Thoracic aorta (tissue), 2 donors: Measurements from ENCODE around the gene THRB. TPM values are rescaled to one million over a fixed set of nuclear protein-coding genes. Genes with fewer than 3 reads are reported as not detected.
A peak's percentile ranks its signal among the peaks of the same experiment; 100 is the strongest.

Source experiments
- ATAC-seq: fragments of 150-250 bp; one replicate; pipeline ENCODE4 v1.8.0; 2017; ENCODE audit warnings: low read depth; ENCODE audit not compliant: insufficient number of reproducible peaks, low FRiP score
- DNase-seq: peaks from one replicate; pipeline ENCODE4 v3.0.0-alpha.2; 2020; ENCODE audit warnings: low spot score
- H3K27ac ChIP-seq, 2 donors: fragments of 200-600 bp; sonication (generic); 1 replicate in 1 of 2; 2 replicates in 1 of 2; pipeline ENCODE4 v1.5.1; 2016; ENCODE audit warnings: mild to moderate bottlenecking in 2 of 2, moderate library complexity in 2 of 2
- H3K27me3 ChIP-seq: fragments of 200-600 bp; sonication (generic); replicated peaks from 2 replicates; pipeline ENCODE4 v1.6.0; 2016; ENCODE audit warnings: mild to moderate bottlenecking; ENCODE audit not compliant: insufficient read depth
- H3K36me3 ChIP-seq: fragments of 200-600 bp; sonication (generic); one replicate; pipeline ENCODE4 v1.5.1; 2016
- H3K4me1 ChIP-seq, 2 donors: fragments of 200-600 bp; sonication (generic); 1 replicate in 1 of 2; 2 replicates in 1 of 2; pipeline versions ENCODE4 v1.5.1 to v1.6.0; 2016; ENCODE audit warnings: low read depth in 2 of 2, mild to moderate bottlenecking in 1 of 2; ENCODE audit not compliant: control insufficient read depth in 1 of 2
- H3K4me3 ChIP-seq: fragments of 200-600 bp; sonication (generic); 2 replicates; pipeline ENCODE4 v1.5.1; 2016; ENCODE audit warnings: mild to moderate bottlenecking
- H3K9me3 ChIP-seq: fragments of 200-600 bp; sonication (generic); 2 replicates; pipeline ENCODE4 v1.5.1; 2016
- total RNA-seq, 2 donors: library from RNA; depleted of rRNA; stranded (reverse); fragments of >200 nt; gene quantifications; one replicate each; pipeline versions ENCODE4 v1.1.0 to v1.2.3, GENCODE V29; 2016
- TF ChIP-seq, protein P1 (sequence below): fragments of 200-600 bp; sonication (generic); IDR thresholded peaks from one replicate; pipeline ENCODE4 v1.5.1; 2019; ENCODE audit warnings: antibody characterized with exemption

THRB gene
- total RNA-seq, 2 donors from 2014 or later, result 40.3 to 65.6 TPM

DNA sequence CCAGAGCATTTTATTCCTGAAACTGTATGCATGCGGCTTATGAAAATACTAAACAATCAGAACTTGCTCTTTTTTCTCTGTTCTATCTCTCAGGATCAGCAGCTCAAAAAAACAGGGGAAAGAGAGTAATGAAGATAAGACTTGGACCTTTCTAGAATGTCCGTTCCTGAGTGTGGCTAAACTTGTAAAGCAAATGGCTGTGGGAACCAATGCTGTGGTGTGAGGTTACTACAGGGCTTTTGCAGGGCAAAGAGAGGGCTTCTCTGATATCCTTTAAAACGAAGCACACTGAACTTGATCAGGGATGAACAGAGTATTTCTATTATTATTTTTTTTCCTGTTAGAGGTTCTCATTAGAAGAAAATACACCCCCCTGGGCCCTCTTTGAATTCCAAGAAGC is 223.4 kb downstream of the THRB start:
- TF ChIP-seq, protein P1, sequence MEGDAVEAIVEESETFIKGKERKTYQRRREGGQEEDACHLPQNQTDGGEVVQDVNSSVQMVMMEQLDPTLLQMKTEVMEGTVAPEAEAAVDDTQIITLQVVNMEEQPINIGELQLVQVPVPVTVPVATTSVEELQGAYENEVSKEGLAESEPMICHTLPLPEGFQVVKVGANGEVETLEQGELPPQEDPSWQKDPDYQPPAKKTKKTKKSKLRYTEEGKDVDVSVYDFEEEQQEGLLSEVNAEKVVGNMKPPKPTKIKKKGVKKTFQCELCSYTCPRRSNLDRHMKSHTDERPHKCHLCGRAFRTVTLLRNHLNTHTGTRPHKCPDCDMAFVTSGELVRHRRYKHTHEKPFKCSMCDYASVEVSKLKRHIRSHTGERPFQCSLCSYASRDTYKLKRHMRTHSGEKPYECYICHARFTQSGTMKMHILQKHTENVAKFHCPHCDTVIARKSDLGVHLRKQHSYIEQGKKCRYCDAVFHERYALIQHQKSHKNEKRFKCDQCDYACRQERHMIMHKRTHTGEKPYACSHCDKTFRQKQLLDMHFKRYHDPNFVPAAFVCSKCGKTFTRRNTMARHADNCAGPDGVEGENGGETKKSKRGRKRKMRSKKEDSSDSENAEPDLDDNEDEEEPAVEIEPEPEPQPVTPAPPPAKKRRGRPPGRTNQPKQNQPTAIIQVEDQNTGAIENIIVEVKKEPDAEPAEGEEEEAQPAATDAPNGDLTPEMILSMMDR, result no peak
- peak overlapping the region; percentile 45 to 48 for H3K27ac ChIP-seq
- H3K4me3 ChIP-seq, result no peak overlapping the region

DNA sequence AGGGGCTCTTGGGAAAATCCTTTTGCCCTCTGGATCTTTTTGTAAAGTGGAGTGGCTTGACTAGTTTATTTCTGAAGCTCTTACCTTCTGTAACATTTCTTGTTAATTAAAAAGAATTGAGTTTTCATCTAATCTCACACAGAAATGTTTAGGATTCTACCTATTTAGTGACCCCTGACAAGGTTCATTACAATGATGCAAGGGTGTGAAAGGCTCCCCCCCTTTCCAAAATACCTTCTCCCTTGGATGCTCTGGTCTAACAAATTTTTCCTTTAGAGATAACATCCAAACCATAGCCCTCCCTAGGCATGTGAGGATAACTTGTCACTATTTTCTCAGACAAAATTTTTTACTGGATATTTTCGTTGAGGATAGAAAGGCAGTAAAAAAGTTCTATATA is 223.9 kb downstream of the THRB start:
- no peaks in the 10 kb centered on the region for H3K9me3 ChIP-seq
- no peaks in the 10 kb centered on the region for H3K27me3 ChIP-seq
- H3K4me1 ChIP-seq, result peaks cover 22 to 47% of the 10 kb centered on the region in 2 donors
- TF ChIP-seq, protein P1, result no peak
- DNase-seq (no peak), ATAC-seq (no peak)
- no peaks in the 10 kb centered on the region for H3K36me3 ChIP-seq
- H3K27ac ChIP-seq, result peak overlapping the region; percentile 45 to 48
- no peak overlapping the region for H3K4me3 ChIP-seq

More for the DNA sequence above, 223.4 kb downstream of the THRB start:
- DNase-seq, result no peak
- Histone ChIP-seq H3K4me1 (peaks cover 22 to 47% of the 10 kb centered on the region in 2 donors), H3K9me3 (no peaks in the 10 kb centered on the region), H3K27me3 (no peaks in the 10 kb centered on the region), H3K36me3 (no peaks in the 10 kb centered on the region)
- no peak for ATAC-seq

DNA sequence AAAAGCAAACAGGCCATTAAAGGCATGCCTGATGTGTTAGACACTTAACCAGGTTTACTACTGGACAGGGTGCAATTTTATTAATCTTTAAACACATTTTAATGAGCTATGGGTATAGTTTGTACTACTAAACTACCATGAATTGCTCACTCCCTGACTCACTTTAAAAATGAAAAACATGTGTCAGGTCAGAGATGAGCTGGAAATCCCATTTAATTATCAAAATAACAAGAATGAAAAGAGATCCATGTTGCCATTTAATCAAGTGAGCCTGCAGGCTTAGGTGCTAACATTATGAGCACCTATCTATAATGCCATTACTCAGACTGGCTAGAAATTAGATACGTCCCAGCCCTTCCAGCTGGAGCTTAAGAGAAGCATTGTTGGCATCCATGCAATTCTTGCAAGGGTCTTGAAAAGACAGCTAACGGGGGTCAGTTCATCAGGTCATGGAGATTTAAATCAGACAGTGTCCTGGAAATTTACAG is 224.4 kb downstream of the THRB start:
- peaks cover 22 to 42% of the 10 kb centered on the region in 2 donors for H3K4me1 ChIP-seq
- no peak for DNase-seq
- H3K36me3 ChIP-seq, result no peaks in the 10 kb centered on the region
- ATAC-seq, result no peak
- H3K27ac ChIP-seq, result peak overlapping the region; percentile 45 to 48
- no peaks in the 10 kb centered on the region for H3K9me3 ChIP-seq
- TF ChIP-seq, protein P1, result no peak
- H3K27me3 ChIP-seq, result no peaks in the 10 kb centered on the region
- no peak overlapping the region for H3K4me3 ChIP-seq

DNA sequence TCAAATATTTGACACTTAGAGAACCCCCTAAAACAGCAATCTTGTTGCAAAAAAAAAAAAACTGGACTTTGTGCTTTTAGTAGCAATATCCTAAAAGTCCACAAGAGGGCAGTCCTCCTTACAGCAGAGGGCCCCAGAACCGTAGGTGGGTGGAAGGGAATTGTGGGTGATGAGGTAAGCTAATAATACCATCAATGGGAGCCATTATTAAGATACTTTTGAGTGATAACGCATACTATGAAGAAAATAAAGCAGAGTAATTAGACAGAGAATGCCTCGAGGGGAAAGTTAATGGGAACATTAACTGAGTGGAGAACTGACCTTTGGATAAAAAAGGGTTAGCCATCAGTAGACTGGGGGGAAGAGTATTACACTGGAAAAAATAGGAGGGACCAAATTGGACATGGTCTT is 229.9 kb downstream of the THRB start:
- TF ChIP-seq, protein P1, result peak; percentile 59
- peak overlapping the region in 1 of 2 donors; percentile 17 for H3K27ac ChIP-seq
- no peaks in the 10 kb centered on the region for H3K36me3 ChIP-seq
- no peaks in the 10 kb centered on the region for H3K27me3 ChIP-seq
- DNase-seq, result no peak
- ATAC-seq, result no peak
- no peak overlapping the region for H3K4me3 ChIP-seq
- peaks cover 5 to 53% of the 10 kb centered on the region in 2 donors for H3K4me1 ChIP-seq
- no peaks in the 10 kb centered on the region for H3K9me3 ChIP-seq

DNA sequence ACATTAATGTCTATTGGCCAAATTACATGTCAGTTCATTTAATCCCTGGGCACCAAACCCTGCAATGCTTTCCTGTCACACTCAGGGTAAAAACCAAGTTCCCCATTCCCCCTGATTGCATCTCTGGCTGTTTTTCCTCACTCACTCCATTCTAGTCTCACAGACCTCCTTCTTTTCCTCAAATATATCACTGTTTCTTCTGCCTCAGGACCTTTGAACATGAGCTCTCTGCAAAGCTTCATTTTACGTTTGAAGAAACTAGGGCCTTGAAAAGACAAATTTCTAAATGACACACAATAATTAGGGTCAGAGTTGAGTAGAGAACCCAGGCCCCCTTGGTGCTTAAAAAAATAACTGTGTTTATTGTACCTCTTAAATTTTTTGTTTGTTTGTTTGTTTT is 230.6 kb downstream of the THRB start:
- Histone ChIP-seq H3K36me3 (no peaks in the 10 kb centered on the region), H3K27ac (no peak overlapping the region), H3K27me3 (no peaks in the 10 kb centered on the region), H3K4me3 (no peak overlapping the region), H3K4me1 (peaks cover 5 to 57% of the 10 kb centered on the region in 2 donors), H3K9me3 (no peaks in the 10 kb centered on the region)
- ATAC-seq, result no peak
- no peak for DNase-seq
- TF ChIP-seq, protein P1, result no peak
